Measurements from ENCODE around the gene LRP2BP.

The LRP2BP gene

DNA sequence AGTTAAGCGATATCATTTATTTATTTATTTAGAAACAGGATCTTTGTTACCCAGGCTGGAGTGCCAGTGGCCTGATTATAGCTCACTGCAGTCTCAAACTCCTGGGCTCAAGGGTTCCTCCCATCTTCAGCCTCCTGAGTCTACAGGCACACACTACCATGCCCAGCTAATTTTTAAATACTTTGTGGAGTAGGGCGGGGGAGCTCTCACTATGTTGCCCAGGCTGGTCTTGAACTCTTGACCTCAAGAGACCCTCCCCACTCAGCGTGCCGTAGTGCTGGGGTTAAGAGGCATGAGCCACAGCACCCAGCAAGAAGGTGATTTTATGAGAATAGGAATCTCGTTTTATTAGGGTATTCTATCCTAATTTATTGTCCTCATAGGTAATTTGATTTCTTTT is 33.9 kb upstream of the LRP2BP start:
- H3K36me3 ChIP-seq (ENCODE audit: control insufficient read depth, insufficient read depth, low read length), result no peaks in the 10 kb centered on the region
- TF ChIP-seq, protein P1, sequence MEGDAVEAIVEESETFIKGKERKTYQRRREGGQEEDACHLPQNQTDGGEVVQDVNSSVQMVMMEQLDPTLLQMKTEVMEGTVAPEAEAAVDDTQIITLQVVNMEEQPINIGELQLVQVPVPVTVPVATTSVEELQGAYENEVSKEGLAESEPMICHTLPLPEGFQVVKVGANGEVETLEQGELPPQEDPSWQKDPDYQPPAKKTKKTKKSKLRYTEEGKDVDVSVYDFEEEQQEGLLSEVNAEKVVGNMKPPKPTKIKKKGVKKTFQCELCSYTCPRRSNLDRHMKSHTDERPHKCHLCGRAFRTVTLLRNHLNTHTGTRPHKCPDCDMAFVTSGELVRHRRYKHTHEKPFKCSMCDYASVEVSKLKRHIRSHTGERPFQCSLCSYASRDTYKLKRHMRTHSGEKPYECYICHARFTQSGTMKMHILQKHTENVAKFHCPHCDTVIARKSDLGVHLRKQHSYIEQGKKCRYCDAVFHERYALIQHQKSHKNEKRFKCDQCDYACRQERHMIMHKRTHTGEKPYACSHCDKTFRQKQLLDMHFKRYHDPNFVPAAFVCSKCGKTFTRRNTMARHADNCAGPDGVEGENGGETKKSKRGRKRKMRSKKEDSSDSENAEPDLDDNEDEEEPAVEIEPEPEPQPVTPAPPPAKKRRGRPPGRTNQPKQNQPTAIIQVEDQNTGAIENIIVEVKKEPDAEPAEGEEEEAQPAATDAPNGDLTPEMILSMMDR (IDR thresholded peaks at IDR 0.05; ENCODE audit: insufficient read depth, low read length, poor library complexity, severe bottlenecking), result peak; percentile 3

DNA sequence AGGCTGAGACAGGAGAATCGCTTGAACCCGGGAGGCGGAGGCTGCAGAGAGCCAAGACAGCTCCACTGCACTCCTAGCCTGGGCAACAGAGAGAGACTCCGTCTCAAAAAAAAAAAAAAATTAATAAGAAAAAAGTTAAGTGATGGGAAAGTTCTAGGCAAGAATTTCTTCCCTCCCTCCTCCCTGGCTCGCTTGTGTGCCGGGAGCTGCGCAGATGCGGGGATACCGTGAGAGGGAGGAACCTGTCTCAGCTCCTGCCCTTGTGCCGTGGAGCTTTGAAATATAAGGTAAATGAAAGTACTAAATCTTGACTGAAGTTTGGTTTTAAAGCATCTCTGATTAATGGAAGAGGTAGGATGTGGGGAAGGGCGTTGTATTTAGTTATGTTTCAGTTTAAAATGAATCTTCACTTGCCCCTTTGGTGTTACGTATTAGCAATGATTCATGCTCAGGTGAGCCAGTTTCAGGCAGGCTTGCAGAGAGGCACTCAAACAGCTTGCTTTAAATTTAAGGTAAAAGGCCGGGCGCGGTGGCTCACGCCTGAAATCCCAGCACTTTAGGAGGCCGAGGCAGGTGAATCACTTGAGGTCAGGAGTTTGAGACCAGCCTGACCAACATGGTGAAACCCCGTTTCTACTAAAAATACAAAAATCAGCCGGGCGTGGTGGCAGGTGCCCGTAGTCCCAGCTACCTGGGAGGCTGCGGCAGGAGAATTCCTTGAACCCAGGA is 31.4 kb upstream of the LRP2BP start:
- Histone ChIP-seq H3K27me3 (replicated peaks; ENCODE audit: control insufficient read depth, insufficient read depth, low read length) (no peaks in the 10 kb centered on the region), H3K4me3 (replicated peaks; ENCODE audit: low read depth, low read length) (no peak overlapping the region), H3K36me3 (ENCODE audit: control insufficient read depth, insufficient read depth, low read length) (no peaks in the 10 kb centered on the region)
- no peak for DNase-seq (ENCODE audit: extremely low read depth, insufficient read length)
- TF ChIP-seq, protein P1 (IDR thresholded peaks at IDR 0.05; ENCODE audit: insufficient read depth, low read length, poor library complexity, severe bottlenecking), result no peak

More for the DNA sequence above, 33.9 kb upstream of the LRP2BP start:
- Histone ChIP-seq H3K27me3 (replicated peaks; ENCODE audit: control insufficient read depth, insufficient read depth, low read length) (no peaks in the 10 kb centered on the region), H3K4me3 (replicated peaks; ENCODE audit: low read depth, low read length) (no peak overlapping the region)
- no peak for DNase-seq (ENCODE audit: extremely low read depth, insufficient read length)

DNA sequence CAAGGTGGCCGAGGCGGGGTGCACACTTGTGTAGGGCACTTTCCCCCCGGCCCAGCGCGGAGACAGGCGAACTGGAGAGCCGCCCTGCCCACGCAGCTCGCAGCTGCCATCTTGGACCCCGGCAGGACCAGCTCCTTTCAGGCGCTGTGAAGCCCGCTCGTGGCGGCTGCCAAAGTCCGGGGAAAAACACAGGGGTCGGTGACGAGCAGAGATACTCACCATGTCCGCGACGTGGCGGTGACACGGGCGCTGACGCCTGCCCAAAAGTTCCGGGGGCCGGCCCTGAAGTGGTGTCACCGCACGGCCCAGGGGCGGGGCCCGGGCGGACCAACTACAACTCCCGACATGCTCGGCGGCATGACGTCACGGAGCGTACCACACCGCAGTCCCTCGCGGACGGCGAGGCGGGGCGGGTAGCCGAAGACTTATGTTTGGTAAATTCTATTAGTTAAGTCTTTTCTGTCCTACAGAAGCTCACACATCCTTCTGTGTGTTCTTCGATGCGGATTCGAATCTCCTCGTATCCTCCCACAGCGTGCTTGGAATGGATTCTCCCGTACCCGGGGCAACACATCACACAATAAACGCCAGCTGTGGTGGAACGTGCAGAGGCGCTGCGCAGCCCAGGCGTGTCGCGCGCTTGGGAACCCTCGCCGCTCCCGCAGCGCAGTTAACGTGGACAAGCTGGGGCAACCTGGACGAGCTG is 30.1 kb upstream of the LRP2BP start, which contains the start of gene UFSP2:
Gene UFSP2, minus strand, starts transcription at position 318 of the 706 bp plus-strand sequence. Its CDS starts 96 bp downstream, at position 222.
- Histone ChIP-seq H3K4me3 (replicated peaks; ENCODE audit: low read depth, low read length) (peak within 1 kb of the TSS; percentile 65), H3K36me3 (ENCODE audit: control insufficient read depth, insufficient read depth, low read length) (no peaks in the 10 kb centered on the region; the same call in 1 of the 2 replicates), H3K27me3 (replicated peaks; ENCODE audit: control insufficient read depth, insufficient read depth, low read length) (no peaks in the 10 kb centered on the region)
- DNase-seq (ENCODE audit: extremely low read depth, insufficient read length), result peak; percentile 94
- TF ChIP-seq, protein P1 (IDR thresholded peaks at IDR 0.05; ENCODE audit: insufficient read depth, low read length, poor library complexity, severe bottlenecking), result no peak

DNA sequence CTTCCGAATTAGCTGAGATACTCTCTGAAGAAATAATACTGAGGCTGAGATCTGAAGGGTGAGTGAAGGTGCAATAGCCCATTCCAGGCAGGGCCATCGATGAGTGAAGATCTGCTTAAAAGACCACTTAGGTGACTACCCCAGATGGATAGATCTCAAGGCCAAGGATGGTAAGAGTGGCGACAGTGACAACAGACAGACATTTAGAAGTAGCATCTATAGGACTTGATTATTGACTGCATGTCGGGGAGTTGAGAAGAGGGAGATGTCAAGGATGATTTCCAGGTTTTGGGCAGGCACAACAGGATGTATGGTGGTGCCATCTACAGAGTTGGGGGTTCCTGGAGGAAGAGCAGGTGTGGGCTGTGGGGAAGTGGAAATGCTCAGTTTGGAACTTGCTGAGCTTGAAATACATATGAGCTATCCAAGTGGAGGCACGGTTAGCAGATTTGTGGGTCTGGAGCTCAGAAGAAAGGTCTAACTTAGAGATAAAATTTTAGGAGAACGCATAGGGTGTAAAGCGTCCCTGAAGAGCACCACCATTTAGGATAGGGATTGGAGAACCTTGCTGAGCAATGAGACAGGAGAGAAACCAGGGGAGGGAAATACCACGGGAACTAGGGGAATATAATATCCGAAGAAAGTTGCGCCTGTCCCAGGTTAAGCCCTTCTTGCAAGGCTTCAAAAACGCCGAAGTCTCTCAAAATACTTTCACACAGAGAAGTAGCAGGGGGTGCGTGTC is 29.4 kb upstream of the LRP2BP start:
- no peaks in the 10 kb centered on the region; the same call in 1 of the 2 replicates for H3K36me3 ChIP-seq (ENCODE audit: control insufficient read depth, insufficient read depth, low read length)

More for the DNA sequence above, 29.4 kb upstream of the LRP2BP start:
- TF ChIP-seq, protein P1 (IDR thresholded peaks at IDR 0.05; ENCODE audit: insufficient read depth, low read length, poor library complexity, severe bottlenecking), result no peak
- Histone ChIP-seq H3K27me3 (replicated peaks; ENCODE audit: control insufficient read depth, insufficient read depth, low read length) (no peaks in the 10 kb centered on the region), H3K4me3 (replicated peaks; ENCODE audit: low read depth, low read length) (peak overlapping the region; percentile 65)
- DNase-seq (ENCODE audit: extremely low read depth, insufficient read length), result peak; percentile 12

Data from GM06990 (cell line).